Measurements from ENCODE around the gene SCN4B.

GRCh38 chr11:118138839-118139420, 13.7 kb downstream of the SCN4B start:
- TF ChIP-seq CTCF (IDR thresholded peaks at IDR 0.05) = no peak
- no peak for TF ChIP-seq POLR2A (IDR thresholded peaks at IDR 0.05)
